DND-41 (cell line): Measurements from ENCODE around the gene SMURF1.

Source experiments
- ATAC-seq: fragments of 200-7000 bp; cut with Tn5 transposase; 3 replicates; pipeline ENCODE4 v1.9.1; 2021; ENCODE audit warnings: low read depth; ENCODE audit not compliant: insufficient read depth
- DNase-seq: peaks from one replicate; pipeline ENCODE4 v3.0.0-alpha.2; 2020
- H2AFZ ChIP-seq: 2 replicates; pipeline ENCODE4 v1.6.0; 2012; ENCODE audit warnings: low read depth, low read length
- H3K27ac ChIP-seq: 2 replicates; pipeline ENCODE4 v1.5.1; 2012; ENCODE audit warnings: low read length, inconsistent platforms
- H3K27me3 ChIP-seq: fragments of 200-600 bp; sonication (generic); 2 replicates; pipeline ENCODE4 v1.6.0; 2012; ENCODE audit warnings: low read length, mild to moderate bottlenecking, inconsistent platforms; ENCODE audit not compliant: insufficient read depth, poor library complexity
- H3K36me3 ChIP-seq: 2 replicates; pipeline ENCODE4 v1.5.1; 2012; ENCODE audit warnings: low read length, inconsistent platforms; ENCODE audit not compliant: insufficient read depth
- H3K4me1 ChIP-seq: 2 replicates; pipeline ENCODE4 v1.5.1; 2012; ENCODE audit warnings: mild to moderate bottlenecking, low read length; ENCODE audit not compliant: insufficient read depth
- H3K4me2 ChIP-seq: 2 replicates; pipeline ENCODE4 v1.6.0; 2012; ENCODE audit warnings: mild to moderate bottlenecking, moderate library complexity, low read length, inconsistent platforms; ENCODE audit not compliant: insufficient read depth
- H3K4me3 ChIP-seq, 2 experiments: fragments of 200-600 bp in 1 of 2; shearing (Covaris generic) in 1 of 2; 2 replicates each; pipeline ENCODE4 v1.5.1; 2012 to 2016; ENCODE audit warnings: inconsistent platforms in 2 of 2, low read length in 2 of 2, mild to moderate bottlenecking in 2 of 2, low read depth in 1 of 2, moderate library complexity in 1 of 2
- H3K79me2 ChIP-seq: 2 replicates; pipeline ENCODE4 v1.6.0; 2012; ENCODE audit warnings: low read length, inconsistent platforms; ENCODE audit not compliant: insufficient read depth
- H3K9ac ChIP-seq: 2 replicates; pipeline ENCODE4 v1.6.0; 2012; ENCODE audit warnings: low read depth, mild to moderate bottlenecking, inconsistent platforms, low read length, moderate library complexity
- H3K9me3 ChIP-seq: 2 replicates; pipeline ENCODE4 v1.5.1; 2012; ENCODE audit warnings: low read length, moderate library complexity, mild to moderate bottlenecking, inconsistent platforms; ENCODE audit not compliant: insufficient read depth, severe bottlenecking
- H4K20me1 ChIP-seq: 2 replicates; pipeline ENCODE4 v1.6.0; 2012; ENCODE audit warnings: low read length; ENCODE audit not compliant: insufficient read depth
- EZH2 ChIP-seq: IDR thresholded peaks from 3 replicates; pipeline ENCODE4 v1.6.1; 2012; ENCODE audit warnings: borderline replicate concordance, low read depth, mild to moderate bottlenecking, moderate library complexity, low read length, inconsistent platforms; ENCODE audit not compliant: severe bottlenecking
- TF ChIP-seq, protein P1 (sequence below): IDR thresholded peaks from 2 replicates; pipeline ENCODE4 v1.5.1; 2012; ENCODE audit warnings: borderline replicate concordance, low read length, moderate library complexity, mild to moderate bottlenecking; ENCODE audit not compliant: poor library complexity, severe bottlenecking; ENCODE audit errors: extremely low read depth

The SMURF1 gene

GRCh38 chr7:99129536-99129935 is 14.4 kb downstream of the SMURF1 start:
- TF ChIP-seq, protein P1, sequence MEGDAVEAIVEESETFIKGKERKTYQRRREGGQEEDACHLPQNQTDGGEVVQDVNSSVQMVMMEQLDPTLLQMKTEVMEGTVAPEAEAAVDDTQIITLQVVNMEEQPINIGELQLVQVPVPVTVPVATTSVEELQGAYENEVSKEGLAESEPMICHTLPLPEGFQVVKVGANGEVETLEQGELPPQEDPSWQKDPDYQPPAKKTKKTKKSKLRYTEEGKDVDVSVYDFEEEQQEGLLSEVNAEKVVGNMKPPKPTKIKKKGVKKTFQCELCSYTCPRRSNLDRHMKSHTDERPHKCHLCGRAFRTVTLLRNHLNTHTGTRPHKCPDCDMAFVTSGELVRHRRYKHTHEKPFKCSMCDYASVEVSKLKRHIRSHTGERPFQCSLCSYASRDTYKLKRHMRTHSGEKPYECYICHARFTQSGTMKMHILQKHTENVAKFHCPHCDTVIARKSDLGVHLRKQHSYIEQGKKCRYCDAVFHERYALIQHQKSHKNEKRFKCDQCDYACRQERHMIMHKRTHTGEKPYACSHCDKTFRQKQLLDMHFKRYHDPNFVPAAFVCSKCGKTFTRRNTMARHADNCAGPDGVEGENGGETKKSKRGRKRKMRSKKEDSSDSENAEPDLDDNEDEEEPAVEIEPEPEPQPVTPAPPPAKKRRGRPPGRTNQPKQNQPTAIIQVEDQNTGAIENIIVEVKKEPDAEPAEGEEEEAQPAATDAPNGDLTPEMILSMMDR, result no peak
- TF ChIP-seq EZH2, result no peak
- H3K9me3 ChIP-seq, result no peaks in the 10 kb centered on the region
- ATAC-seq, result no peak
- H3K27me3 ChIP-seq, result no peaks in the 10 kb centered on the region
- no peak overlapping the region for H3K27ac ChIP-seq
- H4K20me1 ChIP-seq, result peaks cover 74% of the 10 kb centered on the region
- H3K4me3 ChIP-seq, result no peak overlapping the region
- no peaks in the 10 kb centered on the region for H3K36me3 ChIP-seq
- DNase-seq, result no peak
- H3K79me2 ChIP-seq, result peaks cover 100% of the 10 kb centered on the region
- H3K9ac ChIP-seq, result no peak overlapping the region
- no peak overlapping the region for H3K4me2 ChIP-seq
- no peak overlapping the region for H2AFZ ChIP-seq
- no peaks in the 10 kb centered on the region for H3K4me1 ChIP-seq

DNA sequence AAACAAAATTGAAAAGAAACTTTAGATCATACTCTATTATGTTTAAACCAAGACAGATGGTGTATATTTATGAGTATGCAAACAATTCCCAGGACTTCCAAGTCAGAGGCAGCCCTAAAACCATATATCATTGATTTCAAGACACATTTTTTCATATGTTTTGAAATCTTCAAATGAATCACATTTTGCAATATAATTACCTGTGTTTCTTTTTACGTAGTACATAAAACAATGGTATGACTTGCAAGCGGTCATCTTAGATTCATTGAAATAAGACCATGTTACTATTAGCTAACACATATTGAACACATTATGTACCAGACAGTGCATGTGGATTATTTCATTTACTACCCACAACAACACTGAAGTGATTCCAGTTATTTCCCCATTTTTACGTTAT is 14.9 kb downstream of the SMURF1 start:
- Histone ChIP-seq H3K9me3 (no peaks in the 10 kb centered on the region), H4K20me1 (peaks cover 76% of the 10 kb centered on the region), H3K27me3 (no peaks in the 10 kb centered on the region), H3K27ac (no peak overlapping the region), H3K9ac (no peak overlapping the region), H3K36me3 (no peaks in the 10 kb centered on the region), H3K79me2 (peaks cover 100% of the 10 kb centered on the region), H3K4me1 (no peaks in the 10 kb centered on the region), H3K4me2 (no peak overlapping the region), H3K4me3 (no peak overlapping the region), H2AFZ (no peak overlapping the region)
- ATAC-seq (no peak), DNase-seq (no peak)
- no peak for TF ChIP-seq EZH2
- TF ChIP-seq, protein P1, result no peak

DNA sequence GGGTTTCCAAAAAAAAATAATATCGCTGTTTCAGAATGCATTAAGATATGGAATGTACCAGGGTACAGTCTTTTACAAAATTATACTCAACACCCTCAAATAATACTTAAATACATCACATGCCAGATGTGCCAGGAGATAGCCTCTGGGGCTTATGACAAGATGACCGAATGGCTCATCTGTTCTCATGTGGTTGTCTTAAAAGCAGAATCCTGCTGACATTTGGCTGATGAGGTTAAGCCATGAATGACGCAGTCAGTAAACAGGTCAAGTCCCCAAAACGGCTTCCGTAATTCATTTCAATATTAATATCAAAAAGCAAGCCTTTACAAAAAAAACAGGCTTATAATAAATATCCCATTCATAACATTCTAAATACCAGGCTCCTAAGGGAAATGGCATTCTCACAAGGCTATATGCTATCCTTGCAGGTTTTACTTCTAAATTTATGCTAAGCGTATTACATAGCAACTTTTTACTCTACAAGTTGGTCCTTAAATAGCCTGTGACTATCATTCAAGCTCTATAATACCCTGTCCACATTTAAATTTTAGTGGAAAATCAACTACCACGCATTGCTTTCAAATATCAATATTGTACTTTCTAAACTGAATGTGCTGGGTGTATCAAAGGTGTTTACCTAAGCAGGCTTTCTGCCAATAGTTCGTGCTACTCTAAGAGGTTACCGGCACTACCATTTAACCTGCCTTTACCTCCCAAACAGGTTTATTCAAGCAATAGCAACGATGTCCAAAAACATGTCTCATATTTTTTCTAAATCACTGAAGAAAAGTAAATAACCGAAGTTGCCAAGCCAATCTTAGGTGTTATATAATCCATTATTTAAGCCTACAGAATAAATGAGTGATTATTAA is 15.6 kb downstream of the SMURF1 start:
- peaks cover 75% of the 10 kb centered on the region for H4K20me1 ChIP-seq
- no peaks in the 10 kb centered on the region for H3K4me1 ChIP-seq
- TF ChIP-seq, protein P1, result no peak
- ATAC-seq (no peak), DNase-seq (no peak)
- no peaks in the 10 kb centered on the region for H3K27me3 ChIP-seq
- no peaks in the 10 kb centered on the region for H3K9me3 ChIP-seq
- no peaks in the 10 kb centered on the region for H3K36me3 ChIP-seq
- H3K79me2 ChIP-seq, result peaks cover 100% of the 10 kb centered on the region
- H3K4me2 ChIP-seq, result no peak overlapping the region
- H2AFZ ChIP-seq, result no peak overlapping the region
- H3K27ac ChIP-seq, result no peak overlapping the region
- H3K9ac ChIP-seq, result no peak overlapping the region
- no peak overlapping the region for H3K4me3 ChIP-seq

DNA sequence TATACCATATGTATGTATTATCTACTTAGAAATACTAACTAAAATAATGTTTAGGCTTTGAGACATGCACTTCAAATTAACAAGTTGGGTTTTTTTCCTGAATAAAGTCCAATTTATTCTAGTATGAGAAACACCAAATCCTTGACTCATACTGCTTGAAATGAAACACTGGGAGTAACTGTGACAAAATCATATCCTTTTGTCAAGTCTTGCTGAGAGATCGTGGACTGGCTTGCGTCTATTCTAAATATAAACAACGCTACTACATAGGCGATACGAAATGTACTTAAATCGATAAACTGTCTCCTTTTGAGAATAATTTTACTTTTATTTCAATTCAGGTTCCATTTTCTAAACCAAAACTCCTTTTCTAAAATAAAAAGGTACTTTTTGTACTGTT is 16.3 kb downstream of the SMURF1 start:
- Histone ChIP-seq H4K20me1 (peaks cover 71% of the 10 kb centered on the region), H3K4me2 (no peak overlapping the region), H3K4me3 (no peak overlapping the region), H2AFZ (no peak overlapping the region), H3K9ac (no peak overlapping the region), H3K27ac (no peak overlapping the region), H3K79me2 (peaks cover 100% of the 10 kb centered on the region), H3K36me3 (no peaks in the 10 kb centered on the region), H3K4me1 (no peaks in the 10 kb centered on the region), H3K9me3 (no peaks in the 10 kb centered on the region), H3K27me3 (no peaks in the 10 kb centered on the region)
- DNase-seq (no peak), ATAC-seq (no peak)
- TF ChIP-seq, protein P1, result no peak
- no peak for TF ChIP-seq EZH2
